WTC11 (cell line): ENCODE measurements around the gene PRUNE2.

Experiments
- ERG ChIP-seq: fragments of 250-450 bp; sonication (Bioruptor Pico); IDR thresholded peaks from 2 replicates; pipeline ENCODE4 v1.8.0; 2021; ENCODE audit warnings: mild to moderate bottlenecking
- ETV6 ChIP-seq: sonication (generic); formaldehyde crosslinking; IDR thresholded peaks from 2 replicates; pipeline ENCODE4 v1.8.1; 2022; ENCODE audit warnings: mild to moderate bottlenecking, missing genetic modification reagents
- FOXJ3 ChIP-seq: sonication (generic); formaldehyde crosslinking; IDR thresholded peaks from 2 replicates; pipeline ENCODE4 v1.9.0; 2021; ENCODE audit warnings: missing genetic modification reagents, mild to moderate bottlenecking, borderline replicate concordance
- FOXP1 ChIP-seq: sonication (generic); formaldehyde crosslinking; IDR thresholded peaks from 2 replicates; pipeline ENCODE4 v1.8.0; 2022; ENCODE audit warnings: missing genetic modification reagents, mild to moderate bottlenecking, moderate library complexity, borderline replicate concordance
- HMGXB4 ChIP-seq: sonication (generic); formaldehyde crosslinking; IDR thresholded peaks from 2 replicates; pipeline ENCODE4 v1.8.1; 2023; ENCODE audit warnings: mild to moderate bottlenecking, moderate library complexity, missing genetic modification reagents
- MAX ChIP-seq: sonication (generic); formaldehyde crosslinking; IDR thresholded peaks from 2 replicates; pipeline ENCODE4 v1.8.0; 2022; ENCODE audit warnings: mild to moderate bottlenecking, missing genetic modification reagents
- NR2C2 ChIP-seq: sonication (generic); formaldehyde crosslinking; IDR thresholded peaks from 2 replicates; pipeline ENCODE4 v1.8.0; 2022; ENCODE audit warnings: mild to moderate bottlenecking, missing genetic modification reagents
- NR3C1 ChIP-seq: sonication (generic); formaldehyde crosslinking; conservative IDR thresholded peaks from 2 replicates; pipeline ENCODE4 v1.8.1; 2023; ENCODE audit warnings: low read depth, mild to moderate bottlenecking, missing genetic modification reagents
- PRDM15 ChIP-seq: sonication (generic); formaldehyde crosslinking; IDR thresholded peaks from 2 replicates; pipeline ENCODE4 v1.8.0; 2022; ENCODE audit warnings: missing genetic modification reagents
- SP1 ChIP-seq: sonication (generic); formaldehyde crosslinking; conservative IDR thresholded peaks from 2 replicates; pipeline ENCODE4 v1.8.1; 2022; ENCODE audit warnings: missing genetic modification reagents
- ZNF671 ChIP-seq: fragments of 250-450 bp; sonication (Bioruptor Pico); IDR thresholded peaks from 2 replicates; pipeline ENCODE4 v1.8.0; 2021; ENCODE audit warnings: mild to moderate bottlenecking
- TF ChIP-seq, protein P1 (sequence below): fragments of 200-600 bp; IDR thresholded peaks from 2 replicates; pipeline ENCODE4 v1.8.0; 2022; ENCODE audit warnings: antibody characterized with exemption
- TF ChIP-seq, protein P2 (sequence below): sonication (generic); formaldehyde crosslinking; IDR thresholded peaks from 2 replicates; pipeline ENCODE4 v1.8.1; 2022; ENCODE audit warnings: mild to moderate bottlenecking, moderate library complexity, missing genetic modification reagents
- TF ChIP-seq, protein P3 (sequence below): sonication (generic); formaldehyde crosslinking; IDR thresholded peaks from 2 replicates; pipeline ENCODE4 v1.8.1; 2022; ENCODE audit warnings: low read depth, mild to moderate bottlenecking, moderate library complexity, missing genetic modification reagents, borderline replicate concordance

- TF ChIP-seq, protein P1, sequence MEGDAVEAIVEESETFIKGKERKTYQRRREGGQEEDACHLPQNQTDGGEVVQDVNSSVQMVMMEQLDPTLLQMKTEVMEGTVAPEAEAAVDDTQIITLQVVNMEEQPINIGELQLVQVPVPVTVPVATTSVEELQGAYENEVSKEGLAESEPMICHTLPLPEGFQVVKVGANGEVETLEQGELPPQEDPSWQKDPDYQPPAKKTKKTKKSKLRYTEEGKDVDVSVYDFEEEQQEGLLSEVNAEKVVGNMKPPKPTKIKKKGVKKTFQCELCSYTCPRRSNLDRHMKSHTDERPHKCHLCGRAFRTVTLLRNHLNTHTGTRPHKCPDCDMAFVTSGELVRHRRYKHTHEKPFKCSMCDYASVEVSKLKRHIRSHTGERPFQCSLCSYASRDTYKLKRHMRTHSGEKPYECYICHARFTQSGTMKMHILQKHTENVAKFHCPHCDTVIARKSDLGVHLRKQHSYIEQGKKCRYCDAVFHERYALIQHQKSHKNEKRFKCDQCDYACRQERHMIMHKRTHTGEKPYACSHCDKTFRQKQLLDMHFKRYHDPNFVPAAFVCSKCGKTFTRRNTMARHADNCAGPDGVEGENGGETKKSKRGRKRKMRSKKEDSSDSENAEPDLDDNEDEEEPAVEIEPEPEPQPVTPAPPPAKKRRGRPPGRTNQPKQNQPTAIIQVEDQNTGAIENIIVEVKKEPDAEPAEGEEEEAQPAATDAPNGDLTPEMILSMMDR = no peak
- TF ChIP-seq NR3C1 (CRISPR knock-in tag) (no peak), FOXP1 (CRISPR knock-in tag) (no peak), ETV6 (CRISPR knock-in tag) (no peak), FOXJ3 (CRISPR knock-in tag) (no peak), NR2C2 (no peak), PRDM15 (no peak), HMGXB4 (CRISPR knock-in tag) (no peak), ZNF671 (no peak), SP1 (CRISPR knock-in tag) (no peak), ERG (CRISPR knock-in tag) (no peak), MAX (no peak)
- TF ChIP-seq, protein P2, sequence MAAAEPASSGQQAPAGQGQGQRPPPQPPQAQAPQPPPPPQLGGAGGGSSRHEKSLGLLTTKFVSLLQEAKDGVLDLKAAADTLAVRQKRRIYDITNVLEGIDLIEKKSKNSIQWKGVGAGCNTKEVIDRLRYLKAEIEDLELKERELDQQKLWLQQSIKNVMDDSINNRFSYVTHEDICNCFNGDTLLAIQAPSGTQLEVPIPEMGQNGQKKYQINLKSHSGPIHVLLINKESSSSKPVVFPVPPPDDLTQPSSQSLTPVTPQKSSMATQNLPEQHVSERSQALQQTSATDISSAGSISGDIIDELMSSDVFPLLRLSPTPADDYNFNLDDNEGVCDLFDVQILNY (CRISPR knock-in tag) = no peak
- TF ChIP-seq, protein P3, sequence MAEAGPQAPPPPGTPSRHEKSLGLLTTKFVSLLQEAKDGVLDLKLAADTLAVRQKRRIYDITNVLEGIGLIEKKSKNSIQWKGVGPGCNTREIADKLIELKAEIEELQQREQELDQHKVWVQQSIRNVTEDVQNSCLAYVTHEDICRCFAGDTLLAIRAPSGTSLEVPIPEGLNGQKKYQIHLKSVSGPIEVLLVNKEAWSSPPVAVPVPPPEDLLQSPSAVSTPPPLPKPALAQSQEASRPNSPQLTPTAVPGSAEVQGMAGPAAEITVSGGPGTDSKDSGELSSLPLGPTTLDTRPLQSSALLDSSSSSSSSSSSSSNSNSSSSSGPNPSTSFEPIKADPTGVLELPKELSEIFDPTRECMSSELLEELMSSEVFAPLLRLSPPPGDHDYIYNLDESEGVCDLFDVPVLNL (CRISPR knock-in tag) = no peak
Measured at GRCh38 chr9:76741524-76741923, 164.4 kb downstream of the PRUNE2 start.
